Uterus (tissue), 4 donors: Measurements from ENCODE around the gene CTBP1. TPM values are rescaled to one million over a fixed set of nuclear protein-coding genes. Genes with fewer than 3 reads are reported as not detected.

ENCODE experiments used
- DNase-seq, 2 donors: peaks; one replicate each; pipeline ENCODE4 v3.0.0-alpha.2; 2019 to 2020
- H3K27ac ChIP-seq, 2 donors: fragments of 200-600 bp; sonication (generic); 1 replicate in 1 of 2; 2 replicates in 1 of 2; pipeline ENCODE4 v1.5.1; 2016 to 2018
- H3K27me3 ChIP-seq, 2 donors: fragments of 200-600 bp; sonication (generic); one replicate each; pipeline ENCODE4 v1.5.1; 2018 to 2019; ENCODE audit warnings: control low read depth in 1 of 2
- H3K36me3 ChIP-seq, 2 donors: fragments of 200-600 bp; sonication (generic); one replicate each; pipeline ENCODE4 v1.5.1; 2019; ENCODE audit warnings: control low read depth in 1 of 2
- H3K4me1 ChIP-seq, 2 donors: fragments of 200-600 bp; sonication (generic); one replicate each; pipeline ENCODE4 v1.5.1; 2018 to 2019; ENCODE audit warnings: control low read depth in 1 of 2
- H3K4me3 ChIP-seq, 2 donors: fragments of 200-600 bp; sonication (generic); 1 replicate in 1 of 2; 2 replicates in 1 of 2; pipeline ENCODE4 v1.5.1; 2018 to 2019; ENCODE audit warnings: mild to moderate bottlenecking in 1 of 2
- H3K9me3 ChIP-seq, 2 donors: fragments of 200-600 bp; sonication (generic); one replicate each; pipeline ENCODE4 v1.5.1; 2019; ENCODE audit warnings: control low read depth in 1 of 2
- CTCF ChIP-seq, 4 experiments: fragments of 200-600 bp in 2 of 4; fragments of 450-650 bp in 2 of 4; sonication (generic) in 2 of 4; IDR thresholded peaks; one replicate each; pipeline ENCODE4 v1.5.1; 2016 to 2019; ENCODE audit warnings: antibody characterized with exemption in 4 of 4, mild to moderate bottlenecking in 2 of 4, moderate library complexity in 1 of 4
- POLR2A ChIP-seq, 2 donors: fragments of 450-650 bp; IDR thresholded peaks; one replicate each; pipeline ENCODE4 v1.6.1; 2016; ENCODE audit warnings: antibody characterized with exemption in 2 of 2, mild to moderate bottlenecking in 1 of 2, moderate library complexity in 1 of 2
- intact Hi-C: fragments of 100-400 bp; cut with DNase I; formaldehyde crosslinking; loops from one replicate; pipeline ENCODE4 v1.15.1; 2023; ENCODE audit warnings: low total_unique reads
- total RNA-seq, 4 donors: library from RNA; depleted of rRNA in 3 of 4; stranded (reverse); fragments of >200 nt in 3 of 4; gene quantifications; one replicate each; pipeline versions ENCODE4 v1.1.0 to v1.2.4, GENCODE V29; 2014 to 2023
- donor health status: DM: yes; HTN: yes; CAD: no.

Gene CTBP1
- total RNA-seq, 4 donors from 2014 or later = 104 to 193 (median 162) TPM

GRCh38 chr4:1261107-1261928, 12.4 kb upstream of the CTBP1 start:
- no peak for TF ChIP-seq POLR2A (IDR thresholded peaks at IDR 0.05)
- no peak for TF ChIP-seq CTCF (IDR thresholded peaks at IDR 0.05)
- Histone ChIP-seq H3K36me3 (no peaks in the 10 kb centered on the region), H3K9me3 (no peaks in the 10 kb centered on the region), H3K27ac (no peak overlapping the region), H3K27me3 (no peaks in the 10 kb centered on the region), H3K4me3 (no peak overlapping the region), H3K4me1 (no peaks in the 10 kb centered on the region)
- DNase-seq = no peak
- intact Hi-C loops = no loop called here

- intact Hi-C loops = no loop called here
- TF ChIP-seq CTCF (IDR thresholded peaks at IDR 0.05) (no peak), POLR2A (IDR thresholded peaks at IDR 0.05) (no peak)
- H3K9me3 ChIP-seq = no peaks in the 10 kb centered on the region
Measured at GRCh38 chr4:1260418-1261106, 11.6 kb upstream of the CTBP1 start.

GRCh38 chr4:1259966-1260365, 11.0 kb upstream of the CTBP1 start:
- H3K27ac ChIP-seq = no peak overlapping the region
- H3K9me3 ChIP-seq = no peaks in the 10 kb centered on the region
- H3K27me3 ChIP-seq = no peaks in the 10 kb centered on the region
- TF ChIP-seq CTCF (IDR thresholded peaks at IDR 0.05) = no peak
- no peak for TF ChIP-seq POLR2A (IDR thresholded peaks at IDR 0.05)
- intact Hi-C loops = no loop called here
- H3K4me1 ChIP-seq = no peaks in the 10 kb centered on the region
- no peaks in the 10 kb centered on the region for H3K36me3 ChIP-seq
- no peak for DNase-seq
- no peak overlapping the region for H3K4me3 ChIP-seq

More at GRCh38 chr4:1260418-1261106, 11.6 kb upstream of the CTBP1 start:
- Histone ChIP-seq H3K36me3 (no peaks in the 10 kb centered on the region), H3K27me3 (no peaks in the 10 kb centered on the region), H3K4me1 (no peaks in the 10 kb centered on the region), H3K4me3 (no peak overlapping the region), H3K27ac (no peak overlapping the region)
- no peak for DNase-seq

GRCh38 chr4:1258457-1258856, 9.5 kb upstream of the CTBP1 start:
- no peak for DNase-seq
- no peak overlapping the region for H3K27ac ChIP-seq
- TF ChIP-seq POLR2A (IDR thresholded peaks at IDR 0.05) = no peak
- TF ChIP-seq CTCF (IDR thresholded peaks at IDR 0.05) = no peak
- intact Hi-C loops = no loop called here
- no peaks in the 10 kb centered on the region for H3K9me3 ChIP-seq
- H3K36me3 ChIP-seq = no peaks in the 10 kb centered on the region
- no peaks in the 10 kb centered on the region for H3K4me1 ChIP-seq
- H3K4me3 ChIP-seq = no peak overlapping the region
- no peaks in the 10 kb centered on the region for H3K27me3 ChIP-seq

- Histone ChIP-seq H3K27ac (no peak overlapping the region), H3K4me3 (no peak overlapping the region), H3K27me3 (no peaks in the 10 kb centered on the region), H3K9me3 (no peaks in the 10 kb centered on the region), H3K36me3 (no peaks in the 10 kb centered on the region), H3K4me1 (peaks cover 0 to 1% of the 10 kb centered on the region in 2 donors)
- intact Hi-C loops = no loop called here
- TF ChIP-seq POLR2A (IDR thresholded peaks at IDR 0.05) = no peak
- no peak for TF ChIP-seq CTCF (IDR thresholded peaks at IDR 0.05)
- no peak for DNase-seq
Measured at GRCh38 chr4:1255699-1256098, 6.8 kb upstream of the CTBP1 start.
